Neutrophil (primary cell): ENCODE measurements around the gene ZIC1.

Source experiments
- H3K27ac ChIP-seq: fragments of 200-600 bp; sonication (generic); 2 replicates; pipeline ENCODE4 v1.5.1; 2016; ENCODE audit warnings: mild to moderate bottlenecking, moderate library complexity
- H3K27me3 ChIP-seq: fragments of 200-600 bp; sonication (generic); 2 replicates; pipeline ENCODE4 v1.6.0; 2016; ENCODE audit warnings: mild to moderate bottlenecking
- H3K36me3 ChIP-seq: fragments of 200-600 bp; sonication (generic); 2 replicates; pipeline ENCODE4 v1.5.1; 2017
- H3K4me1 ChIP-seq, 2 experiments: fragments of 200-600 bp in 1 of 2; sonication (generic) in 1 of 2; 1 replicate in 1 of 2; 2 replicates in 1 of 2; pipeline versions ENCODE4 v1.5.1 to v1.6.1; 2013 to 2016; ENCODE audit warnings: low read depth in 1 of 2, low read length in 1 of 2, mild to moderate bottlenecking in 1 of 2, moderate library complexity in 1 of 2; ENCODE audit not compliant: control insufficient read depth in 1 of 2, insufficient read depth in 1 of 2
- H3K4me3 ChIP-seq, 2 experiments: fragments of 200-600 bp in 1 of 2; sonication (generic) in 1 of 2; 1 replicate in 1 of 2; 2 replicates in 1 of 2; pipeline ENCODE4 v1.5.1; 2013 to 2016; ENCODE audit warnings: low read depth in 1 of 2, low read length in 1 of 2, mild to moderate bottlenecking in 1 of 2, moderate library complexity in 1 of 2
- H3K9me3 ChIP-seq: fragments of 200-600 bp; sonication (generic); 2 replicates; pipeline ENCODE4 v1.5.1; 2016
- CTCF ChIP-seq: fragments of 200-600 bp; sonication (generic); IDR thresholded peaks from 2 replicates; pipeline ENCODE4 v1.5.1; 2016; ENCODE audit warnings: antibody characterized with exemption

The ZIC1 gene

GRCh38 chr3:147387885-147388699, 21.1 kb upstream of the ZIC1 start:
- H3K4me1 ChIP-seq: no peaks in the 10 kb centered on the region
- TF ChIP-seq CTCF: no peak
- peaks cover 100% of the 10 kb centered on the region for H3K27me3 ChIP-seq
- H3K36me3 ChIP-seq: no peaks in the 10 kb centered on the region
- H3K9me3 ChIP-seq: peaks cover 14% of the 10 kb centered on the region
- H3K4me3 ChIP-seq: no peak overlapping the region
- no peak overlapping the region for H3K27ac ChIP-seq

GRCh38 chr3:147388700-147389580, 20.2 kb upstream of the ZIC1 start:
- Histone ChIP-seq H3K27me3 (peaks cover 100% of the 10 kb centered on the region), H3K4me3 (no peak overlapping the region), H3K9me3 (peaks cover 14% of the 10 kb centered on the region), H3K36me3 (no peaks in the 10 kb centered on the region), H3K4me1 (no peaks in the 10 kb centered on the region), H3K27ac (no peak overlapping the region)
- TF ChIP-seq CTCF: no peak

GRCh38 chr3:147389717-147390116, 19.4 kb upstream of the ZIC1 start:
- H3K27me3 ChIP-seq: peaks cover 100% of the 10 kb centered on the region
- H3K4me3 ChIP-seq: no peak overlapping the region
- no peak for TF ChIP-seq CTCF
- no peaks in the 10 kb centered on the region for H3K4me1 ChIP-seq
- H3K36me3 ChIP-seq: no peaks in the 10 kb centered on the region
- H3K27ac ChIP-seq: no peak overlapping the region
- peaks cover 14% of the 10 kb centered on the region for H3K9me3 ChIP-seq

GRCh38 chr3:147390589-147391569, 18.3 kb upstream of the ZIC1 start:
- no peak for TF ChIP-seq CTCF
- no peaks in the 10 kb centered on the region for H3K4me1 ChIP-seq
- H3K4me3 ChIP-seq: no peak overlapping the region
- peaks cover 100% of the 10 kb centered on the region for H3K27me3 ChIP-seq
- H3K9me3 ChIP-seq: peaks cover 19% of the 10 kb centered on the region
- H3K36me3 ChIP-seq: no peaks in the 10 kb centered on the region
- H3K27ac ChIP-seq: no peak overlapping the region
